ENCODE measurements around the gene GHR.

Gene GHR

GRCh38 chr5:42598311-42598710, 175.1 kb downstream of the GHR start:
- H3K4me3 ChIP-seq (replicated peaks in 1 of 2; ENCODE audit: low read depth in 2 of 2, low read length in 2 of 2) = no peak overlapping the region
- DNase-seq (ENCODE audit: low read depth in 2 of 2) = peak in 1 of 2 donors; percentile 27
- TF ChIP-seq CTCF (IDR thresholded peaks at IDR 0.05; ENCODE audit: low read depth, low read length) = no peak

- H3K4me3 ChIP-seq (replicated peaks in 1 of 2; ENCODE audit: low read depth in 2 of 2, low read length in 2 of 2) = no peak overlapping the region
- TF ChIP-seq CTCF (IDR thresholded peaks at IDR 0.05; ENCODE audit: low read depth, low read length) = no peak
- no peak for DNase-seq (ENCODE audit: low read depth in 2 of 2)
Measured at GRCh38 chr5:42599106-42599505, 175.9 kb downstream of the GHR start.

- TF ChIP-seq CTCF (IDR thresholded peaks at IDR 0.05; ENCODE audit: low read depth, low read length) = no peak
- DNase-seq (ENCODE audit: low read depth in 2 of 2) = no peak
- no peak overlapping the region for H3K4me3 ChIP-seq (replicated peaks in 1 of 2; ENCODE audit: low read depth in 2 of 2, low read length in 2 of 2)
Measured at GRCh38 chr5:42600441-42600840, 177.2 kb downstream of the GHR start.

GRCh38 chr5:42604171-42604711, 181.0 kb downstream of the GHR start:
- DNase-seq (ENCODE audit: low read depth in 2 of 2) = no peak
- TF ChIP-seq CTCF (IDR thresholded peaks at IDR 0.05; ENCODE audit: low read depth, low read length) = no peak
- H3K4me3 ChIP-seq (replicated peaks in 1 of 2; ENCODE audit: low read depth in 2 of 2, low read length in 2 of 2) = no peak overlapping the region

- no peak overlapping the region for H3K4me3 ChIP-seq (replicated peaks in 1 of 2; ENCODE audit: low read depth in 2 of 2, low read length in 2 of 2)
- DNase-seq (ENCODE audit: low read depth in 2 of 2) = no peak
- TF ChIP-seq CTCF (IDR thresholded peaks at IDR 0.05; ENCODE audit: low read depth, low read length) = no peak
Measured at GRCh38 chr5:42605490-42605889, 182.3 kb downstream of the GHR start.

GRCh38 chr5:42606464-42606869, 183.2 kb downstream of the GHR start:
- no peak for DNase-seq (ENCODE audit: low read depth in 2 of 2)
- no peak for TF ChIP-seq CTCF (IDR thresholded peaks at IDR 0.05; ENCODE audit: low read depth, low read length)
- H3K4me3 ChIP-seq (replicated peaks in 1 of 2; ENCODE audit: low read depth in 2 of 2, low read length in 2 of 2) = no peak overlapping the region

- DNase-seq (ENCODE audit: low read depth in 2 of 2) = no peak
- H3K4me3 ChIP-seq (replicated peaks in 1 of 2; ENCODE audit: low read depth in 2 of 2, low read length in 2 of 2) = no peak overlapping the region
- no peak for TF ChIP-seq CTCF (IDR thresholded peaks at IDR 0.05; ENCODE audit: low read depth, low read length)
Measured at GRCh38 chr5:42611437-42611836, 188.2 kb downstream of the GHR start.

Measured in cardiac fibroblast (primary cell).